GM12864 (cell line): ENCODE measurements around the gene PIP4K2C.

Source experiments
- DNase-seq: peaks from one replicate; pipeline ENCODE4 v3.0.0-alpha.2; 2011; ENCODE audit warnings: low read depth
- H3K4me3 ChIP-seq: 2 replicates; pipeline ENCODE4 v1.5.1; 2011; ENCODE audit warnings: mild to moderate bottlenecking, low read depth, low read length, control low read depth
- CTCF ChIP-seq: IDR thresholded peaks from 2 replicates; pipeline ENCODE4 v1.5.1; 2011; ENCODE audit warnings: low read depth, mild to moderate bottlenecking, moderate library complexity, low read length, control low read depth, inconsistent platforms; ENCODE audit errors: missing control alignments

The PIP4K2C gene

GRCh38 chr12:57548013-57548315, 43.0 kb upstream of the PIP4K2C start:
- TF ChIP-seq CTCF, result no peak

GRCh38 chr12:57548488-57548887, 42.5 kb upstream of the PIP4K2C start:
- no peak for DNase-seq
- H3K4me3 ChIP-seq, result no peak overlapping the region
- TF ChIP-seq CTCF, result no peak

More at GRCh38 chr12:57548013-57548315, 43.0 kb upstream of the PIP4K2C start:
- no peak overlapping the region for H3K4me3 ChIP-seq
- no peak for DNase-seq

- H3K4me3 ChIP-seq, result peak overlapping the region; percentile 29
- no peak for DNase-seq
- no peak for TF ChIP-seq CTCF
Measured at GRCh38 chr12:57549203-57549908, 41.6 kb upstream of the PIP4K2C start.

GRCh38 chr12:57549909-57550640, 40.9 kb upstream of the PIP4K2C start, which contains the start of gene KIF5A:
Gene KIF5A (plus strand): TSS chr12:57550044. CDS start chr12:57550272, 228 bp downstream.
- no peak for DNase-seq

GRCh38 chr12:57550641-57551549, 40.1 kb upstream of the PIP4K2C start:
- H3K4me3 ChIP-seq, result no peak overlapping the region
- DNase-seq, result no peak
- no peak for TF ChIP-seq CTCF

More at GRCh38 chr12:57549909-57550640, 40.9 kb upstream of the PIP4K2C start, which contains the start of gene KIF5A:
- peak within 1 kb of the TSS; percentile 29 for H3K4me3 ChIP-seq
- no peak for TF ChIP-seq CTCF

- H3K4me3 ChIP-seq, result no peak overlapping the region
- no peak for TF ChIP-seq CTCF
- DNase-seq, result no peak
Measured at GRCh38 chr12:57551637-57552305, 39.2 kb upstream of the PIP4K2C start.
